Esophagus squamous epithelium (tissue), 4 donors: ENCODE results near the gene TMEM100.

Experiments used
- CTCF ChIP-seq, 6 experiments: fragments of 450-650 bp in 4 of 6; fragments of 200-600 bp in 2 of 6; sonication (generic) in 2 of 6; IDR thresholded peaks; one replicate each; pipeline ENCODE4 v1.5.1; 2016 to 2019; ENCODE audit warnings: antibody characterized with exemption in 6 of 6, mild to moderate bottlenecking in 4 of 6, moderate library complexity in 4 of 6
- POLR2A ChIP-seq, 4 donors: fragments of 450-650 bp; IDR thresholded peaks; one replicate each; pipeline ENCODE4 v1.6.1; 2017; ENCODE audit warnings: antibody characterized with exemption in 4 of 4, mild to moderate bottlenecking in 4 of 4, moderate library complexity in 3 of 4

GRCh38 chr17:55693254-55694216 is 29.1 kb downstream of the TMEM100 start:
- TF ChIP-seq POLR2A (IDR thresholded peaks at IDR 0.05) (no peak), CTCF (IDR thresholded peaks at IDR 0.05) (no peak)
